SK-N-SH (cell line): Measurements from ENCODE around the gene MSMP.

ENCODE experiments used
- CTCF ChIP-seq: fragments of 200-600 bp; sonication (generic); IDR thresholded peaks from 2 replicates; pipeline ENCODE4 v1.6.1; 2017; ENCODE audit warnings: antibody characterized with exemption, mild to moderate bottlenecking, moderate library complexity
- EP300 ChIP-seq, 2 experiments: IDR thresholded peaks; 2 replicates each; pipeline versions ENCODE4 v1.4.0 to v1.6.1; 2012; ENCODE audit warnings: borderline replicate concordance in 1 of 2, low read depth in 1 of 2, low read length in 1 of 2
- POLR2AphosphoS5 ChIP-seq: IDR thresholded peaks from 2 replicates; pipeline ENCODE4 v1.6.1; 2012; ENCODE audit warnings: low read depth, low read length
- REST ChIP-seq: IDR thresholded peaks from 2 replicates; pipeline ENCODE4 v1.6.1; 2012; ENCODE audit warnings: mild to moderate bottlenecking, low read depth, low read length, moderate library complexity
- TCF12 ChIP-seq: IDR thresholded peaks from 2 replicates; pipeline ENCODE4 v1.4.0; 2012
- USF2 ChIP-seq: fragments of 150-350 bp; IDR thresholded peaks from 2 replicates; pipeline ENCODE4 v1.6.1; 2017; ENCODE audit warnings: antibody characterized with exemption, low read length, low read depth, borderline replicate concordance

GRCh38 chr9:35705372-35705771 lies 48.7 kb downstream of the MSMP start:
- no peak for TF ChIP-seq CTCF
- no peak for TF ChIP-seq USF2
- no peak for TF ChIP-seq REST
- TF ChIP-seq EP300 (IDR thresholded peaks at IDR 0.05; ENCODE audit: borderline replicate concordance in 1 of 2, low read depth in 1 of 2, low read length in 1 of 2) = no peak
- TF ChIP-seq TCF12 = no peak
- TF ChIP-seq POLR2AphosphoS5 = no peak
